PC-3 (cell line): ENCODE results near the gene HDAC8. TPM values are rescaled to one million over a fixed set of nuclear protein-coding genes. Genes with fewer than 3 reads are reported as not detected.

Experiments
- ATAC-seq: fragments of 200-7000 bp; cut with Tn5 transposase; 2 replicates; pipeline ENCODE4 v1.9.1; 2020; ENCODE audit warnings: mild to moderate bottlenecking, moderate library complexity
- BruUV-seq: library from RNA; stranded (reverse); fragments of 400-500 nt; replicated peaks from 2 replicates; lab custom pipeline; 2021; lab: Mats Ljungman, UMichigan
- CTCF ChIA-PET: fragments of 300-600 bp; sonication (Branson Sonifier 250); formaldehyde crosslinking; loops from one replicate; lab custom pipeline; 2022; ENCODE audit warnings: antibody characterized with exemption; lab: Charles Lee
- POLR2A ChIA-PET: fragments of 300-600 bp; sonication (Branson Sonifier 250); formaldehyde crosslinking; loops from one replicate; lab custom pipeline; 2022; ENCODE audit warnings: antibody characterized with exemption; ENCODE audit not compliant: unreplicated experiment; lab: Charles Lee
- DNase-seq: peaks from one replicate; pipeline ENCODE4 v3.0.0-alpha.2; 2015
- H2AFZ ChIP-seq: fragments of 300-600 bp; sonication (generic); 2 replicates; pipeline ENCODE4 v1.6.0; 2016; ENCODE audit warnings: antibody characterized with exemption, low read length
- H3F3A ChIP-seq: fragments of 300-600 bp; sonication (generic); one replicate; pipeline ENCODE4 v1.6.0; 2017; ENCODE audit warnings: antibody characterized with exemption, low read length, control low read depth, mild to moderate bottlenecking; ENCODE audit not compliant: unreplicated experiment
- H3K27ac ChIP-seq: fragments of 300-600 bp; sonication (generic); 2 replicates; pipeline ENCODE4 v1.5.1; 2016; ENCODE audit warnings: mild to moderate bottlenecking, low read length
- H3K27me3 ChIP-seq: fragments of 300-600 bp; sonication (generic); 2 replicates; pipeline ENCODE4 v1.6.1; 2016; ENCODE audit warnings: low read length, mixed read lengths
- H3K36me3 ChIP-seq: fragments of 300-600 bp; sonication (generic); 2 replicates; pipeline ENCODE4 v1.6.1; 2016; ENCODE audit warnings: low read depth, mixed run types, low read length, mixed read lengths
- H3K4me1 ChIP-seq: fragments of 300-600 bp; sonication (generic); 2 replicates; pipeline ENCODE4 v1.5.1; 2016; ENCODE audit warnings: low read length; ENCODE audit not compliant: insufficient read depth
- H3K4me2 ChIP-seq: fragments of 300-600 bp; sonication (generic); 2 replicates; pipeline ENCODE4 v1.6.0; 2016; ENCODE audit warnings: low read length
- H3K4me3 ChIP-seq: fragments of 300-600 bp; sonication (generic); 2 replicates; pipeline ENCODE4 v1.5.1; 2016; ENCODE audit warnings: mild to moderate bottlenecking, low read length, mixed read lengths
- H3K79me2 ChIP-seq: fragments of 300-600 bp; sonication (generic); 2 replicates; pipeline ENCODE4 v1.6.1; 2017; ENCODE audit warnings: low read length, mixed read lengths
- H3K9ac ChIP-seq: fragments of 300-600 bp; sonication (generic); 2 replicates; pipeline ENCODE4 v1.6.0; 2016; ENCODE audit warnings: mild to moderate bottlenecking, low read length
- H3K9me2 ChIP-seq: fragments of 300-600 bp; sonication (generic); replicated peaks from 2 replicates; pipeline ENCODE4 v1.6.1; 2016; ENCODE audit warnings: mixed run types, low read length, mixed read lengths
- H3K9me3 ChIP-seq: fragments of 300-600 bp; sonication (generic); 2 replicates; pipeline ENCODE4 v1.6.1; 2016; ENCODE audit warnings: low read length, mixed read lengths
- H4K20me1 ChIP-seq: fragments of 300-600 bp; sonication (generic); 2 replicates; pipeline ENCODE4 v1.6.1; 2016; ENCODE audit warnings: low read length, mixed read lengths
- CTCF ChIP-seq: fragments of 300-600 bp; sonication (generic); conservative IDR thresholded peaks from 2 replicates; pipeline ENCODE4 v1.5.1; 2017; ENCODE audit warnings: antibody characterized with exemption, low read depth, mild to moderate bottlenecking, low read length
- EZH2 ChIP-seq: fragments of 300-600 bp; sonication (generic); IDR thresholded peaks from one replicate; pipeline ENCODE4 v1.6.1; 2017; ENCODE audit warnings: antibody characterized with exemption, mild to moderate bottlenecking, low read length; ENCODE audit not compliant: unreplicated experiment
- EZH2phosphoT487 ChIP-seq: fragments of 300-600 bp; sonication (generic); IDR thresholded peaks from 2 replicates; pipeline ENCODE4 v1.6.1; 2018; ENCODE audit warnings: mild to moderate bottlenecking, antibody characterized with exemption, low read length, borderline replicate concordance
- intact Hi-C: fragments of 100-400 bp; cut with micrococcal nuclease; formaldehyde crosslinking; loops from 2 replicates; pipeline ENCODE4 v1.9.0; 2023
- total RNA-seq: library from RNA; depleted of rRNA; stranded (reverse); fragments of >200 nt; gene quantifications from 2 replicates; pipeline ENCODE4 v1.2.3, GENCODE V29; 2014

The HDAC8 gene
- total RNA-seq, 1 experiment from 2014 or later: 40.5 TPM

GRCh38 chrX:72584163-72584562 lies 11.5 kb upstream of the HDAC8 start:
- H3K36me3 ChIP-seq: 0 out of 2 replicates have a peak, but pooled peaks cover 3% of the 10 kb centered on the region
- H3K4me3 ChIP-seq: no peak overlapping the region
- no peaks in the 10 kb centered on the region for H4K20me1 ChIP-seq
- CTCF ChIA-PET: no interaction called here
- H3F3A ChIP-seq: no peaks in the 10 kb centered on the region
- H2AFZ ChIP-seq: no peak overlapping the region
- DNase-seq (no peak), ATAC-seq (no peak)
- H3K9ac ChIP-seq: no peak overlapping the region
- TF ChIP-seq EZH2 (no peak), EZH2phosphoT487 (no peak), CTCF (no peak)
- no peaks in the 10 kb centered on the region for H3K9me3 ChIP-seq
- no peak overlapping the region for H3K27ac ChIP-seq
- POLR2A ChIA-PET: no interaction called here
- intact Hi-C loops: no loop called here
- no TSS peak for BruUV-seq
- no peaks in the 10 kb centered on the region for H3K4me1 ChIP-seq
- no peaks in the 10 kb centered on the region for H3K79me2 ChIP-seq
- H3K9me2 ChIP-seq: no peaks in the 10 kb centered on the region
- H3K4me2 ChIP-seq: no peak overlapping the region
- H3K27me3 ChIP-seq: no peaks in the 10 kb centered on the region

GRCh38 chrX:72576141-72576894 lies 3.7 kb upstream of the HDAC8 start:
- no TSS peak for BruUV-seq
- intact Hi-C loops: no loop called here
- Histone ChIP-seq H3K4me2 (no peak overlapping the region), H3K27me3 (no peaks in the 10 kb centered on the region), H3K9ac (no peak overlapping the region), H3K79me2 (peaks cover 8% of the 10 kb centered on the region), H3K36me3 (0 out of 2 replicates have a peak, but pooled peaks cover 3% of the 10 kb centered on the region), H3K9me3 (no peaks in the 10 kb centered on the region), H3F3A (no peaks in the 10 kb centered on the region), H3K4me3 (no peak overlapping the region), H3K27ac (no peak overlapping the region), H4K20me1 (no peaks in the 10 kb centered on the region), H3K4me1 (peaks cover 13% of the 10 kb centered on the region), H3K9me2 (no peaks in the 10 kb centered on the region), H2AFZ (no peak overlapping the region)
- TF ChIP-seq EZH2phosphoT487 (no peak), EZH2 (no peak), CTCF (no peak)
- ChIA-PET CTCF (no interaction called here), POLR2A (no interaction called here)
- DNase-seq: peak; percentile 52
- no peak for ATAC-seq

- Histone ChIP-seq H3K4me3 (peak overlapping the region; percentile 74), H3K79me2 (peaks cover 8% of the 10 kb centered on the region), H4K20me1 (peaks cover 10% of the 10 kb centered on the region), H2AFZ (peak overlapping the region; percentile 86), H3K27me3 (no peaks in the 10 kb centered on the region), H3K9me3 (no peaks in the 10 kb centered on the region), H3F3A (peaks cover 13% of the 10 kb centered on the region), H3K4me2 (peak overlapping the region; percentile 81), H3K36me3 (no peaks in the 10 kb centered on the region), H3K4me1 (peaks cover 39% of the 10 kb centered on the region), H3K9me2 (no peaks in the 10 kb centered on the region), H3K27ac (no peak overlapping the region), H3K9ac (peak overlapping the region; percentile 75)
- TF ChIP-seq EZH2phosphoT487 (no peak), CTCF (no peak; the same call in 1 of the 2 replicates), EZH2 (no peak)
- no peak for ATAC-seq
- no peak for DNase-seq
- ChIA-PET CTCF (interaction anchor here (0.6 to 0.7 kb wide), 2 partner anchors 115 to 296 kb away, joined by 4 to 6 read pairs; partner anchors contain the start of gene RPS4X), POLR2A (no interaction called here)
- intact Hi-C loops: loop anchor here (2.0 kb wide), 1 partner anchor 48 kb away; no protein-coding TSS in a partner anchor
- no TSS peak for BruUV-seq
These were observed 492 bp upstream of the HDAC8 start for GRCh38 chrX:72573158-72573511.
